NCI-H774 (cell line): ENCODE results near the gene SPATA32.

Experiments
- DNase-seq: peaks from one replicate; lab custom pipeline; 2025; lab: John Stamatoyannopoulos, UW

Gene SPATA32

GRCh38 chr17:45246338-45246737, 15.6 kb downstream of the SPATA32 start:
- DNase-seq = no peak

DNA sequence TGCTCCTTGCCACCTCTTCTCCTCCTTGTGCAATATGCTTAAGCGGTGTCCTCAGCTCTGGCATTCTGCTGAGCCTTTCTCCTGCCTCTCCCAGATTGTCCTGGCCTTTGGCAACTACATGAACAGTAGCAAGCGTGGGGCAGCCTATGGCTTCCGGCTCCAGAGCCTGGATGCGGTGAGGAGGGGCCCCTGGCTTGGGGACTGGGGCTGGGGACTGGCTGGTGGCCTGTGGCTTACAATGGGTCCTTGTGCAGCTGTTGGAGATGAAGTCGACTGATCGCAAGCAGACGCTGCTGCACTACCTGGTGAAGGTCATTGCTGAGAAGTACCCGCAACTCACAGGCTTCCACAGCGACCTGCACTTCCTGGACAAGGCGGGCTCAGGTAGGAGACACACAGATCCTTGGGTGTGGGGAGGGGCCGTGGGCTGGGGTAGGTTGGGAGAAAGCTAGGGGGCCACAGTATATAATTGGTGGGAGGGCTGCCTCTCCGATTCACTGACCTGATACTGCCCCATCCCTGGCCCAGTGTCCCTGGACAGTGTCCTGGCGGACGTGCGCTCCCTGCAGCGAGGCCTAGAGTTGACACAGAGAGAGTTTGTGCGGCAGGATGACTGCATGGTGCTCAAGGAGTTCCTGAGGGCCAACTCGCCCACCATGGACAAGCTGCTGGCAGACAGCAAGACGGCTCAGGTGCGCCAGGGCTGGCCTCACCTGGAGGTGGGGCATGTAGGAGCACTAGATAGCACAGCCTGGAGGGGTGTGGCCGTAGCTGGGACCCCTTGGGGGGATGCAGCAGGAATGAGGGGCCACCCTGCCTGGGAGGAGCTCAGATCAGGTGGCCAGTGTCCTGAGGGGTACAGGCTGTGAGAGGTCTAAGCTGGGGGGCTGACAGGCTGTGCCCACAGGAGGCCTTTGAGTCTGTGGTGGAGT, 16.9 kb downstream of the SPATA32 start:
- no peak for DNase-seq

- DNase-seq = no peak
Measured at GRCh38 chr17:45243750-45244149, 18.1 kb downstream of the SPATA32 start.

GRCh38 chr17:45242029-45242414, 19.9 kb downstream of the SPATA32 start:
- DNase-seq = no peak

DNA sequence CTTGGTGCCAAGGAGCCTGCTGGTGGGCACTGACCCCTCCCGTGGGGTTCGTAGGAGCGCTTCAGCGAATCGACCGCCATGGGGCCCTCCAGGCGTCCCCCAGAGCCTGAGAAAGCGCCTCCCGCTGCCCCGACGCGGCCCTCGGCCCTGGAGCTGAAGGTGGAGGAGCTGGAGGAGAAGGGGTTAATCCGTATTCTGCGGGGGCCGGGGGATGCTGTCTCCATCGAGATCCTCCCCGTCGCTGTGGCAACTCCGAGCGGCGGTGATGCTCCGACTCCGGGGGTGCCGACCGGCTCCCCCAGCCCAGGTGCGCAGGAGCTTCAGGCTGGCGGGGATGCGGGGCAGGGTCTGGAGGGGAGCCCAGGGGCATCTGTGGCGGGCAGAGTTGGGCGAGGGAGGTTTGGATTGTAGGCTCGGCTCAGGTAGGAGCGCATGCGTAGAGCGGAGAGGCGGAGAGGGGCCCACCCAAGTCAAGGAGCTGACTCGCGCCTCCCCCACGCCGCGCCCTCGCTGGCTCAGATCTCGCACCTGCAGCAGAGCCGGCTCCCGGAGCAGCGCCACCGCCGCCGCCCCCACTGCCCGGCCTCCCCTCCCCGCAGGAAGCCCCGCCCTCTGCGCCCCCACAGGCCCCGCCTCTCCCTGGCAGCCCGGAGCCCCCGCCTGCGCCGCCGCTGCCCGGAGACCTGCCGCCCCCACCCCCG, 20.4 kb downstream of the SPATA32 start:
- peak; percentile 57 for DNase-seq

GRCh38 chr17:45240905-45241327, 21.0 kb downstream of the SPATA32 start:
- no peak for DNase-seq

- DNase-seq = no peak
Measured at GRCh38 chr17:45238155-45238774, 23.6 kb downstream of the SPATA32 start.

- no peak for DNase-seq
Measured at GRCh38 chr17:45237686-45238085, 24.2 kb downstream of the SPATA32 start.

DNA sequence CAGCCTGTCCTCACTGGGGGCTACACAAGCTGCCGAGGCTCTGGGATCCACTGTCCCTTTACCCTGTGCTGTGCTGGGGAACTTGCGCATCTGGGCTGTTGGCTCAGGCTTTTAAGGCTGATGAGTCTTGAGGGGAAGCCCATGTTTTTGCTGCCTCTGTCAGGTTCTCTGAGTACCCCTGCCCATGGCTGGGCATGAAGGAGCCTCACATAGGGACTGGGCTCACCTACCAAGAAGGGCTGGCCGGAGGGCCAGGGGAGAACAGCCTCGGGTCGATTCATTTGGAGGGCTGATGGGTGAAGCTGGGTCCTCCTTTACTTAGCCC, 25.6 kb downstream of the SPATA32 start:
- no peak for DNase-seq

DNA sequence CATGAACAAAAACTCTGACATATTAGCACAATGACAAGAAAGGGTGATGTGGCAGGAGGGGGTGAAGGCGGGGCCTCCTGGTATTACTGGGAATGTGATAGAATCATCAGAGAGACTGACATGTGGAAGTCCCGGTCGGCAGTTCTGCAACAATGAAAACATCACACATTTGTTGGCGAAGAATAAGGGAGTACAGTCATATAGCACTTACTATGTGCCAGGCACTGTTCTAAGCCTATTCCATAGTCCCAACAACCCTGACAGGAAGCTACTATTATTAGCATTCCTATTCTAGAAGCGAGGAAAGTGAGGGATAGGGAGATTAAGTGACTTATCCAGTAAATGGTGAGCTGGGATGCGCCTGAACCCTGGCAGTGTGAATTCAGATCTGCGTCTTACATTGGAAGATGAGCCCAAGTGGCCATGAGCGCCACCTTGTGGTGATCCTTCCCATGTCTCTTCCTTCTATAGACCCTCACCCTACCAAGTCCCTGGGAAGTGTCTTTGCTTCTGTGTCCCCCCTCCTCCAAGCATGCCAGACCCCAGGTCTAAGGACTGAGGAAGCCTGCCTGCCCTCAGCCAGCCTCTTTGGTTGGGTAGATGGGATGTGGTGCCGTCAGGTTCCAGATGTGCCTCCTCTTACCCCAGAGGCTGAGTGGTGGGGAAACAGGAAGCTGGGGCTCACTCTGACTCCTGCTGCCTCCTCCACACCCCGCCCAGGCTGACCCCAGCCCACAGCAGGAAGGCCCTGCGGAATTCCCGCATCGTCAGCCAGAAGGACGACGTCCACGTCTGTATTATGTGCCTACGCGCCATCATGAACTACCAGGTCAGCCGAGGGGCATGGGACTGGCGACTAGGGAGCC, 26.2 kb downstream of the SPATA32 start:
- DNase-seq = peak; percentile 31

- DNase-seq = no peak
Measured at GRCh38 chr17:45234641-45235415, 27.1 kb downstream of the SPATA32 start.

DNA sequence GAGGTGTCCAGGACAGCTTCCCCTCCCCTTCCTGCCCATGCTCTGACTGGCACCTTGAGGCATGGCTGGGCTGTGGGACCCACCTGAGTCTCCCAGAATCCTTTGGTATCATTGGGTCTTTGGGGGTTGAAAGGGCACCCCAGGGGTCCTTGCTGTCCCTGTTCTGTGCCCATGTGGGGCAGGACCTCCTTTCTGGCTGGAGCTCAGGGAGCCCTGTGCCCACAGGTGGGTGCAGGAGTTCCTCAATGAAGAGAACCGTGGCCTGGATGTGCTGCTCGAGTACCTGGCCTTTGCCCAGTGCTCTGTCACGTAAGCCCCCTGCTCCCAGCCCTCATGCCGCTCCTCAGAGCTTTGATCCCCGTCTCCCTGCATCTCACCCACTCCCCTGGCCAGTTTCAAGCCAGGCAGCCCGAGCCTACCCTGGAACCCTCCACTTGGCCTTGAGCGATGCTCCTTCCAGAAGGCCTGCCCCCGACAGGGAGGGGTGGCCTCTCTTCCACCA, 28.4 kb downstream of the SPATA32 start:
- no peak for DNase-seq

DNA sequence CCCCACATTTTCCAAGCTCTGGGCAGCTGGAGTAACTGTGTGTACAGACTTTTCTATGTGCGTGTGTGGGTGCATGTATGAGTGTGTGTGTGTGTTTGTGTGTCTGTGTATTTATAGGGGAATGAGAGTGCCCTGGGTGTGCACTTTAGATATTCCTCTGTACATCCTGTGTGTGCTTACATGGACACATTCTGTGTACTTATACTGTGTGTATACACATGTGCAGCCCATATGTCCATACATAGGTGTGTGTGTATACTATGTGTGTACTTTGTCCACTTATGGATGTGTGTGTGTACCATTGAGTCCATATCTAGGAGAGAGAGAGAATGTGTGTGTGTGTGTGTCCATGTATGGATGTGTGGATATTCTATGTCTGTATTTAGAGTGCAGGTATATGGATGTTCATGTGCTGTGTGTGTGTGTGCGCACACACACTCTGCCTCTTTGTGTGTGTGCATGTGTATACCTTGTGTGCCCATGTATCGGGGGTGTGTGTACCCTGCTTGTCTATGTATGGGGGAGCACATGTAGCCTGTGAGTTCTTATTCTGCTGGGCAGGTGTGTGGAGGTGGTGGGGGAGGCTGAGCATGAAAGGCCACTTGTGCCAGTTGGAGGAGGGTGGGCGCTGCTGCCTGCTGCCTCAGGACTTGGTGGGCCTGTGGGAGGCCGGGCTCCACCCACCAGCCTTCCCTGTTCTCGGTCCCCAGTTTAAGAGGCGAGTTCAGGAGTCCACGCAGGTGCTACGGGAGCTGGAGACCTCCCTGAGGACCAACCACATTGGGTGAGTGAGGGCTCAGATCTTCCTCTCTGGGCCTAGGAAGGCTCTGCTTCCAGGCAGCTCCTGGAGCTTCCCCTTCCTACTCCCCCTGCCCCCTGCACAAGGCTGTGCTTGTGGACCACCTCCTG, 29.1 kb downstream of the SPATA32 start:
- DNase-seq = no peak

DNA sequence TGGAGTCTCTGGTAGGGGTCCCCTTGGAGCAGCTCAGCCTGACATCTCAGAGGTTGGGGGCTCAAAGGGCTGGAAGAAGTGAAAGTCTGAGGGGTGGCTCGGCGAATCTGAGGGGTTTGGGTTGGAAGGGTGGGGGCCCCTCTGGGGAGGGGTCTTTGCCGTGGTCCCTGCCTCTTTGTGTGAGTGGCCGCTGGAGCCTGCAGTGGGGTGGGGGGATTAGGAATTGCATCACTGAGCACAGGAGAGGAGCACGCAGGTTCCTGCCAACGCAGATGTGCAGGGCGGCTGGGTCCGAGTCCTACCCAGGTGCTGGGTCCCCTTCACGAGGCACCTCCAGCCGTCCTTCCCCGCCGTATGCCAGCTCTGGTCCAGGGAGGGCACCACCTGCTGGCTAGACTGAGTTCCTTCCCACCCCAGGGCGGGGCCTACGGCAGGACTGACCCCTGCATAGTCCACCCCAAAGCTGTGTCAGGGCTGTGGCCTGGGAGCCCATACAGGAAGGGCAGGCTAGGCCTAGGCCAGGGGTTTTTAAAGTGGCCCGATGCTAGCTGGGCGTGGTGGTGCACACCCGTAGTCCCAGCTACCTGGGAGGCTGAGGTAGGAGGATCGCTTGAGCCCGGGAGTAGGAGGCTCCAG, 30.3 kb downstream of the SPATA32 start:
- DNase-seq = peak; percentile 25

GRCh38 chr17:45230787-45231480, 31.0 kb downstream of the SPATA32 start:
- no peak for DNase-seq

- DNase-seq = no peak
Measured at GRCh38 chr17:45230410-45230786, 31.5 kb downstream of the SPATA32 start.

- no peak for DNase-seq
Measured at GRCh38 chr17:45229681-45230409, 32.0 kb downstream of the SPATA32 start.
